ENCODE results near the gene PLCH1. TPM values are rescaled to one million over a fixed set of nuclear protein-coding genes. Genes with fewer than 3 reads are reported as not detected.

Gene PLCH1
- total RNA-seq, 1 experiment from 2014 or later: 3.8 TPM

GRCh38 chr3:155643581-155644165, 101.2 kb downstream of the PLCH1 start:
- Histone ChIP-seq H3K4me1 (ENCODE audit: control insufficient read depth in 1 of 2, insufficient read depth in 2 of 2, low read length in 2 of 2) (peaks cover 0 to 6% of the 10 kb centered on the region in 2 experiments; a peak in 1 of 4 replicates), H3K9me3 (ENCODE audit: control insufficient read depth in 1 of 2, insufficient read depth in 1 of 2, low read depth in 1 of 2, low read length in 2 of 2) (no peaks in the 10 kb centered on the region), H3K79me2 (ENCODE audit: insufficient read depth, low read length) (no peaks in the 10 kb centered on the region), H2AFZ (ENCODE audit: low read depth, low read length, poor library complexity, severe bottlenecking) (no peak overlapping the region), H4K20me1 (ENCODE audit: insufficient read depth) (no peaks in the 10 kb centered on the region), H3K27ac (ENCODE audit: low read depth, low read length) (no peak overlapping the region), H3K27me3 (ENCODE audit: insufficient read depth, low read length) (no peaks in the 10 kb centered on the region), H3K9me2 (ENCODE audit: insufficient read depth) (no peaks in the 10 kb centered on the region), H3K4me2 (ENCODE audit: low read length) (no peak overlapping the region), H3K9ac (ENCODE audit: low read length) (no peak overlapping the region), H3K36me3 (ENCODE audit: control insufficient read depth in 1 of 2, insufficient read depth in 2 of 2, low read length in 2 of 2) (no peaks in the 10 kb centered on the region), H3K4me3 (replicated peaks in 1 of 2; ENCODE audit: low read depth in 1 of 2, low read length in 2 of 2) (no peak overlapping the region)
- POLR2A ChIA-PET: no interaction called here
- no peak for DNase-seq (ENCODE audit: low read depth, low spot score)
- CTCF ChIA-PET: no interaction called here
- intact Hi-C loops (cut with micrococcal nuclease): no loop called here
- RAD21 ChIA-PET (ENCODE audit: low non-redundant PET in 1 of 2, low total read pairs in 2 of 2, uncharacterized antibody in 2 of 2, unreplicated experiment in 2 of 2): no interaction called here
- no peak for TF ChIP-seq ZFX (IDR thresholded peaks at IDR 0.05)
- TF ChIP-seq MAX (IDR thresholded peaks at IDR 0.05): no peak
- TF ChIP-seq EZH2 (IDR thresholded peaks at IDR 0.05): no peak
- TF ChIP-seq, protein P1, sequence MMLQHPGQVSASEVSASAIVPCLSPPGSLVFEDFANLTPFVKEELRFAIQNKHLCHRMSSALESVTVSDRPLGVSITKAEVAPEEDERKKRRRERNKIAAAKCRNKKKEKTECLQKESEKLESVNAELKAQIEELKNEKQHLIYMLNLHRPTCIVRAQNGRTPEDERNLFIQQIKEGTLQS (IDR thresholded peaks at IDR 0.05): no peak
- TF ChIP-seq YY1 (IDR thresholded peaks at IDR 0.05; ENCODE audit: extremely low read depth, insufficient replicate concordance, low read depth, low read length): no peak
- TF ChIP-seq ZNF274 (IDR thresholded peaks at IDR 0.05; ENCODE audit: low read depth, low read length): no peak
- TF ChIP-seq TCF7L2 (IDR thresholded peaks at IDR 0.05; ENCODE audit: borderline replicate concordance, extremely low read depth, insufficient read depth, insufficient read length): no peak
- no peak for TF ChIP-seq EZH2phosphoT487 (IDR thresholded peaks at IDR 0.05; ENCODE audit: borderline replicate concordance)
- no peak for TF ChIP-seq RAD21 (IDR thresholded peaks at IDR 0.05; ENCODE audit: low read depth)
- no peak for TF ChIP-seq ELF1 (IDR thresholded peaks at IDR 0.05; ENCODE audit: borderline replicate concordance, low read depth)
- no peak for TF ChIP-seq CBX3 (IDR thresholded peaks at IDR 0.05; ENCODE audit: low read depth)
- TF ChIP-seq, protein P2, sequence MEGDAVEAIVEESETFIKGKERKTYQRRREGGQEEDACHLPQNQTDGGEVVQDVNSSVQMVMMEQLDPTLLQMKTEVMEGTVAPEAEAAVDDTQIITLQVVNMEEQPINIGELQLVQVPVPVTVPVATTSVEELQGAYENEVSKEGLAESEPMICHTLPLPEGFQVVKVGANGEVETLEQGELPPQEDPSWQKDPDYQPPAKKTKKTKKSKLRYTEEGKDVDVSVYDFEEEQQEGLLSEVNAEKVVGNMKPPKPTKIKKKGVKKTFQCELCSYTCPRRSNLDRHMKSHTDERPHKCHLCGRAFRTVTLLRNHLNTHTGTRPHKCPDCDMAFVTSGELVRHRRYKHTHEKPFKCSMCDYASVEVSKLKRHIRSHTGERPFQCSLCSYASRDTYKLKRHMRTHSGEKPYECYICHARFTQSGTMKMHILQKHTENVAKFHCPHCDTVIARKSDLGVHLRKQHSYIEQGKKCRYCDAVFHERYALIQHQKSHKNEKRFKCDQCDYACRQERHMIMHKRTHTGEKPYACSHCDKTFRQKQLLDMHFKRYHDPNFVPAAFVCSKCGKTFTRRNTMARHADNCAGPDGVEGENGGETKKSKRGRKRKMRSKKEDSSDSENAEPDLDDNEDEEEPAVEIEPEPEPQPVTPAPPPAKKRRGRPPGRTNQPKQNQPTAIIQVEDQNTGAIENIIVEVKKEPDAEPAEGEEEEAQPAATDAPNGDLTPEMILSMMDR (IDR thresholded peaks at IDR 0.05 in 2 of 3, conservative IDR thresholded peaks at IDR 0.05 in 1 of 3; ENCODE audit: borderline replicate concordance in 1 of 3, insufficient read depth in 1 of 3, low read depth in 2 of 3, low read length in 2 of 3): no peak
- no peak for TF ChIP-seq FOSL1 (IDR thresholded peaks at IDR 0.05; ENCODE audit: low read depth)
- TF ChIP-seq EGR1 (IDR thresholded peaks at IDR 0.05; ENCODE audit: low read depth): no peak
- TF ChIP-seq ZBTB33 (IDR thresholded peaks at IDR 0.05; ENCODE audit: extremely low read depth, insufficient replicate concordance, low read length): no peak
- TF ChIP-seq CEBPB (IDR thresholded peaks at IDR 0.05; ENCODE audit: low read depth): no peak
- no TSS peak for BruUV-seq (replicated peaks)
- ATAC-seq: no peak
